ENCODE data around the gene NTF4.

- TF ChIP-seq CTCF (IDR thresholded peaks at IDR 0.05) (no peak), POLR2A (IDR thresholded peaks at IDR 0.05) (no peak)
These were observed 44.3 kb downstream of the NTF4 start for GRCh38 chr19:49020342-49020741.

All from Peyer's patch (tissue), 4 donors.